RCC 7860 (cell line): ENCODE results near the gene CNTNAP2.

ENCODE experiments used
- DNase-seq: peaks from one replicate; pipeline ENCODE4 v3.0.0-alpha.2; 2015; ENCODE audit warnings: low spot score
- FAIRE-seq: peaks from 2 replicates; lab custom pipeline; 2012; peaks lifted over from hg19 to GRCh38; lab: Jason Lieb, UNC

The CNTNAP2 gene

GRCh38 chr7:148256433-148256832 lies 2139.8 kb downstream of the CNTNAP2 start:
- DNase-seq (no peak), FAIRE-seq (no peak)

GRCh38 chr7:148260599-148260998 lies 2144.0 kb downstream of the CNTNAP2 start:
- DNase-seq = no peak
- FAIRE-seq = no peak

GRCh38 chr7:148261523-148261922 lies 2144.9 kb downstream of the CNTNAP2 start:
- FAIRE-seq = no peak
- DNase-seq = no peak

- FAIRE-seq = no peak
- DNase-seq = no peak
These were observed 2145.5 kb downstream of the CNTNAP2 start for GRCh38 chr7:148261996-148262688.

- FAIRE-seq = no peak
These were observed 2146.2 kb downstream of the CNTNAP2 start for GRCh38 chr7:148262721-148263229.

GRCh38 chr7:148264933-148265557 lies 2148.4 kb downstream of the CNTNAP2 start:
- peak; percentile 60 for FAIRE-seq
- DNase-seq = peak; percentile 21

More at GRCh38 chr7:148262721-148263229, 2146.2 kb downstream of the CNTNAP2 start:
- DNase-seq = no peak

GRCh38 chr7:148265896-148266295 lies 2149.3 kb downstream of the CNTNAP2 start:
- FAIRE-seq (no peak), DNase-seq (no peak)

GRCh38 chr7:148266795-148267194 lies 2150.2 kb downstream of the CNTNAP2 start:
- FAIRE-seq (no peak), DNase-seq (no peak)

GRCh38 chr7:148270576-148270975 lies 2154.0 kb downstream of the CNTNAP2 start:
- no peak for DNase-seq
- FAIRE-seq = no peak

GRCh38 chr7:148274118-148274517 lies 2157.5 kb downstream of the CNTNAP2 start:
- FAIRE-seq (no peak), DNase-seq (no peak)

GRCh38 chr7:148275359-148275890 lies 2158.8 kb downstream of the CNTNAP2 start:
- DNase-seq = no peak
- no peak for FAIRE-seq

GRCh38 chr7:148276314-148277041 lies 2159.9 kb downstream of the CNTNAP2 start:
- FAIRE-seq = no peak
- no peak for DNase-seq

- FAIRE-seq (no peak), DNase-seq (no peak)
These were observed 2160.6 kb downstream of the CNTNAP2 start for GRCh38 chr7:148277042-148277660.

GRCh38 chr7:148286150-148286549 lies 2169.5 kb downstream of the CNTNAP2 start:
- no peak for FAIRE-seq

GRCh38 chr7:148287538-148287937 lies 2170.9 kb downstream of the CNTNAP2 start:
- no peak for DNase-seq
- no peak for FAIRE-seq

More at GRCh38 chr7:148286150-148286549, 2169.5 kb downstream of the CNTNAP2 start:
- DNase-seq = no peak

- FAIRE-seq (no peak), DNase-seq (no peak)
These were observed 2172.1 kb downstream of the CNTNAP2 start for GRCh38 chr7:148288592-148289151.

GRCh38 chr7:148289630-148290029 lies 2173.0 kb downstream of the CNTNAP2 start:
- no peak for FAIRE-seq
- no peak for DNase-seq

- no peak for DNase-seq
- no peak for FAIRE-seq
These were observed 2173.9 kb downstream of the CNTNAP2 start for GRCh38 chr7:148290538-148290937.

- FAIRE-seq (no peak), DNase-seq (no peak)
These were observed 2175.2 kb downstream of the CNTNAP2 start for GRCh38 chr7:148291799-148292198.

GRCh38 chr7:148296994-148297644 lies 2180.5 kb downstream of the CNTNAP2 start:
- no peak for DNase-seq
- FAIRE-seq = no peak
